HCT116 (cell line): ENCODE measurements around the gene CLASP2.

Experiments
- EGR1 ChIP-seq: IDR thresholded peaks from 2 replicates; pipeline ENCODE4 v1.6.1; 2012; ENCODE audit warnings: low read depth
- EZH2phosphoT487 ChIP-seq: fragments of 200-600 bp; IDR thresholded peaks from 2 replicates; pipeline ENCODE4 v1.6.1; 2018; ENCODE audit warnings: antibody characterized with exemption, borderline replicate concordance
- POLR2A ChIP-seq: IDR thresholded peaks from 2 replicates; pipeline ENCODE4 v1.7.0; 2011; ENCODE audit warnings: borderline replicate concordance; ENCODE audit not compliant: insufficient read depth, insufficient read length; ENCODE audit errors: extremely low read depth
- POLR2AphosphoS5 ChIP-seq: IDR thresholded peaks from 2 replicates; pipeline ENCODE4 v1.6.1; 2011; ENCODE audit warnings: mild to moderate bottlenecking, low read depth, low read length, moderate library complexity
- SP1 ChIP-seq: IDR thresholded peaks from 2 replicates; pipeline ENCODE4 v1.6.1; 2012; ENCODE audit warnings: low read depth
- SRF ChIP-seq: IDR thresholded peaks from 2 replicates; pipeline ENCODE4 v1.6.1; 2012; ENCODE audit warnings: low read depth
- YY1 ChIP-seq: IDR thresholded peaks from 2 replicates; pipeline ENCODE4 v1.6.1; 2011; ENCODE audit warnings: low read length, low read depth, moderate library complexity, mild to moderate bottlenecking; ENCODE audit not compliant: insufficient replicate concordance; ENCODE audit errors: extremely low read depth
- ZFX ChIP-seq: fragments of 450-650 bp; IDR thresholded peaks from 2 replicates; pipeline ENCODE4 v1.6.1; 2017
- TF ChIP-seq, protein P1 (sequence below), 3 experiments: fragments of 200-600 bp in 1 of 3; sonication (generic) in 1 of 3; IDR thresholded peaks in 2 of 3; conservative IDR thresholded peaks in 1 of 3; 2 replicates each; pipeline ENCODE4 v1.5.1; 2012 to 2017; ENCODE audit warnings: low read depth in 2 of 3, low read length in 2 of 3, antibody characterized with exemption in 1 of 3, borderline replicate concordance in 1 of 3, control low read depth in 1 of 3, mild to moderate bottlenecking in 1 of 3, mixed read lengths in 1 of 3, mixed run types in 1 of 3, moderate library complexity in 1 of 3; ENCODE audit not compliant: insufficient read depth in 1 of 3
- TF ChIP-seq, protein P2 (sequence below): IDR thresholded peaks from 2 replicates; pipeline ENCODE4 v1.6.1; 2012; ENCODE audit warnings: low read depth
- TF ChIP-seq, protein P3 (sequence below): IDR thresholded peaks from 2 replicates; pipeline ENCODE4 v1.6.1; 2012

DNA sequence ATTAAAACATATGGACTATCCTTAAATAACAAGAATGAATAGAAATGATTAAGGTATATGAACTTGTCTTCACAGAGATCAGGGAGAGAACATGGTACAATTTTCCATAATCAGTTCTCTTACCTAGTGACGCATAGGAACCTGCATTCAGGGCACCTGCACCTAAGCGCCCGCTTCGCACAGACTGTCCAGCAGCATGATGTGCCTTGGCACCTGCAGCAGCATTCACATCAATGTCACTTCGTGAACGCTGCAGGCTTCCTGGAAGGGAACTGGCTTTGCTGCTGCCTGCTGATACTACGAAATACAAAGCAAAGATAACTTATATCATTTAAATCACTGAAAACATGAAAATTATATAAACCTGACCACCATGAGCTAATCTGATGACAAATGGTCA is 115.2 kb downstream of the CLASP2 start:
- TF ChIP-seq SRF: no peak
- TF ChIP-seq, protein P1, sequence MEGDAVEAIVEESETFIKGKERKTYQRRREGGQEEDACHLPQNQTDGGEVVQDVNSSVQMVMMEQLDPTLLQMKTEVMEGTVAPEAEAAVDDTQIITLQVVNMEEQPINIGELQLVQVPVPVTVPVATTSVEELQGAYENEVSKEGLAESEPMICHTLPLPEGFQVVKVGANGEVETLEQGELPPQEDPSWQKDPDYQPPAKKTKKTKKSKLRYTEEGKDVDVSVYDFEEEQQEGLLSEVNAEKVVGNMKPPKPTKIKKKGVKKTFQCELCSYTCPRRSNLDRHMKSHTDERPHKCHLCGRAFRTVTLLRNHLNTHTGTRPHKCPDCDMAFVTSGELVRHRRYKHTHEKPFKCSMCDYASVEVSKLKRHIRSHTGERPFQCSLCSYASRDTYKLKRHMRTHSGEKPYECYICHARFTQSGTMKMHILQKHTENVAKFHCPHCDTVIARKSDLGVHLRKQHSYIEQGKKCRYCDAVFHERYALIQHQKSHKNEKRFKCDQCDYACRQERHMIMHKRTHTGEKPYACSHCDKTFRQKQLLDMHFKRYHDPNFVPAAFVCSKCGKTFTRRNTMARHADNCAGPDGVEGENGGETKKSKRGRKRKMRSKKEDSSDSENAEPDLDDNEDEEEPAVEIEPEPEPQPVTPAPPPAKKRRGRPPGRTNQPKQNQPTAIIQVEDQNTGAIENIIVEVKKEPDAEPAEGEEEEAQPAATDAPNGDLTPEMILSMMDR (IDR thresholded peaks at IDR 0.05 in 2 of 3, conservative IDR thresholded peaks at IDR 0.05 in 1 of 3; ENCODE audit: borderline replicate concordance in 1 of 3, insufficient read depth in 1 of 3, low read depth in 2 of 3, low read length in 2 of 3): no peak
- TF ChIP-seq, protein P2, sequence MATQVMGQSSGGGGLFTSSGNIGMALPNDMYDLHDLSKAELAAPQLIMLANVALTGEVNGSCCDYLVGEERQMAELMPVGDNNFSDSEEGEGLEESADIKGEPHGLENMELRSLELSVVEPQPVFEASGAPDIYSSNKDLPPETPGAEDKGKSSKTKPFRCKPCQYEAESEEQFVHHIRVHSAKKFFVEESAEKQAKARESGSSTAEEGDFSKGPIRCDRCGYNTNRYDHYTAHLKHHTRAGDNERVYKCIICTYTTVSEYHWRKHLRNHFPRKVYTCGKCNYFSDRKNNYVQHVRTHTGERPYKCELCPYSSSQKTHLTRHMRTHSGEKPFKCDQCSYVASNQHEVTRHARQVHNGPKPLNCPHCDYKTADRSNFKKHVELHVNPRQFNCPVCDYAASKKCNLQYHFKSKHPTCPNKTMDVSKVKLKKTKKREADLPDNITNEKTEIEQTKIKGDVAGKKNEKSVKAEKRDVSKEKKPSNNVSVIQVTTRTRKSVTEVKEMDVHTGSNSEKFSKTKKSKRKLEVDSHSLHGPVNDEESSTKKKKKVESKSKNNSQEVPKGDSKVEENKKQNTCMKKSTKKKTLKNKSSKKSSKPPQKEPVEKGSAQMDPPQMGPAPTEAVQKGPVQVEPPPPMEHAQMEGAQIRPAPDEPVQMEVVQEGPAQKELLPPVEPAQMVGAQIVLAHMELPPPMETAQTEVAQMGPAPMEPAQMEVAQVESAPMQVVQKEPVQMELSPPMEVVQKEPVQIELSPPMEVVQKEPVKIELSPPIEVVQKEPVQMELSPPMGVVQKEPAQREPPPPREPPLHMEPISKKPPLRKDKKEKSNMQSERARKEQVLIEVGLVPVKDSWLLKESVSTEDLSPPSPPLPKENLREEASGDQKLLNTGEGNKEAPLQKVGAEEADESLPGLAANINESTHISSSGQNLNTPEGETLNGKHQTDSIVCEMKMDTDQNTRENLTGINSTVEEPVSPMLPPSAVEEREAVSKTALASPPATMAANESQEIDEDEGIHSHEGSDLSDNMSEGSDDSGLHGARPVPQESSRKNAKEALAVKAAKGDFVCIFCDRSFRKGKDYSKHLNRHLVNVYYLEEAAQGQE: no peak
- no peak for TF ChIP-seq SP1
- TF ChIP-seq EGR1: no peak
- TF ChIP-seq YY1: no peak
- no peak for TF ChIP-seq EZH2phosphoT487
- no peak for TF ChIP-seq POLR2AphosphoS5
- TF ChIP-seq, protein P3, sequence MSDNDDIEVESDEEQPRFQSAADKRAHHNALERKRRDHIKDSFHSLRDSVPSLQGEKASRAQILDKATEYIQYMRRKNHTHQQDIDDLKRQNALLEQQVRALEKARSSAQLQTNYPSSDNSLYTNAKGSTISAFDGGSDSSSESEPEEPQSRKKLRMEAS: no peak
- no peak for TF ChIP-seq POLR2A
- TF ChIP-seq ZFX: no peak
